ENCODE data around the gene OTOG.

OTOG gene

GRCh38 chr11:17571431-17572358 is 24.6 kb downstream of the OTOG start:
- CTCF ChIA-PET: interaction anchor here (0.6 kb wide), 1 partner anchor 30 kb away, joined by 3 read pairs; no protein-coding TSS in a partner anchor
- H3K36me3 ChIP-seq (ENCODE audit: control insufficient read depth in 2 of 2, insufficient read depth in 1 of 2, low read length in 2 of 2): no peaks in the 10 kb centered on the region
- H3K9me3 ChIP-seq (ENCODE audit: control insufficient read depth, insufficient read depth, low read depth, low read length): no peaks in the 10 kb centered on the region
- H3K27ac ChIP-seq (ENCODE audit: extremely low read depth, low read depth, low read length): no peak overlapping the region
- no peak overlapping the region for H3K4me3 ChIP-seq (ENCODE audit: low read depth, low read length)
- H3K4me1 ChIP-seq (ENCODE audit: control insufficient read depth, insufficient read depth, low read length): no peaks in the 10 kb centered on the region
- POLR2A ChIA-PET: no interaction called here
- TF ChIP-seq ZNF362 (tag by site-specific recombination; IDR thresholded peaks at IDR 0.05) (no peak), IKZF3 (tag by site-specific recombination; IDR thresholded peaks at IDR 0.05) (no peak), PATZ1 (tag by site-specific recombination; IDR thresholded peaks at IDR 0.05) (no peak), ZNF501 (tag by site-specific recombination; IDR thresholded peaks at IDR 0.05) (no peak), GLIS1 (tag by site-specific recombination; IDR thresholded peaks at IDR 0.05) (no peak), ZNF600 (tag by site-specific recombination; IDR thresholded peaks at IDR 0.05) (no peak), ZNF335 (tag by site-specific recombination; conservative IDR thresholded peaks at IDR 0.05) (no peak), ZBTB17 (tag by site-specific recombination; IDR thresholded peaks at IDR 0.05) (no peak), ZNF558 (tag by site-specific recombination; IDR thresholded peaks at IDR 0.05) (no peak)

- ChIA-PET CTCF (no interaction called here), POLR2A (no interaction called here)
- TF ChIP-seq ZNF341 (tag by site-specific recombination; IDR thresholded peaks at IDR 0.05; ENCODE audit: low read depth): no peak
- TF ChIP-seq ZNF175 (tag by site-specific recombination; IDR thresholded peaks at IDR 0.05): no peak
- no peak for TF ChIP-seq ZNF777 (tag by site-specific recombination; IDR thresholded peaks at IDR 0.05; ENCODE audit: borderline replicate concordance)
- no peak for TF ChIP-seq HOXA7 (CRISPR knock-in tag; IDR thresholded peaks at IDR 0.05; ENCODE audit: borderline replicate concordance)
- no peak for TF ChIP-seq MYNN (tag by site-specific recombination; IDR thresholded peaks at IDR 0.05; ENCODE audit: borderline replicate concordance)
- no peak for TF ChIP-seq ZNF48 (tag by site-specific recombination; IDR thresholded peaks at IDR 0.05)
- TF ChIP-seq ZNF830 (tag by site-specific recombination; IDR thresholded peaks at IDR 0.05; ENCODE audit: low read depth): no peak
- no peak for TF ChIP-seq TCF7L2 (IDR thresholded peaks at IDR 0.05; ENCODE audit: borderline replicate concordance, low read depth, low read length)
- TF ChIP-seq ZNF211 (tag by site-specific recombination; IDR thresholded peaks at IDR 0.05; ENCODE audit: low read depth): no peak
- TF ChIP-seq ZNF501 (tag by site-specific recombination; IDR thresholded peaks at IDR 0.05): no peak
- TF ChIP-seq ZSCAN30 (tag by site-specific recombination; IDR thresholded peaks at IDR 0.05): no peak
- no peak for TF ChIP-seq ZBTB20 (tag by site-specific recombination; IDR thresholded peaks at IDR 0.05)
- TF ChIP-seq, protein P1, sequence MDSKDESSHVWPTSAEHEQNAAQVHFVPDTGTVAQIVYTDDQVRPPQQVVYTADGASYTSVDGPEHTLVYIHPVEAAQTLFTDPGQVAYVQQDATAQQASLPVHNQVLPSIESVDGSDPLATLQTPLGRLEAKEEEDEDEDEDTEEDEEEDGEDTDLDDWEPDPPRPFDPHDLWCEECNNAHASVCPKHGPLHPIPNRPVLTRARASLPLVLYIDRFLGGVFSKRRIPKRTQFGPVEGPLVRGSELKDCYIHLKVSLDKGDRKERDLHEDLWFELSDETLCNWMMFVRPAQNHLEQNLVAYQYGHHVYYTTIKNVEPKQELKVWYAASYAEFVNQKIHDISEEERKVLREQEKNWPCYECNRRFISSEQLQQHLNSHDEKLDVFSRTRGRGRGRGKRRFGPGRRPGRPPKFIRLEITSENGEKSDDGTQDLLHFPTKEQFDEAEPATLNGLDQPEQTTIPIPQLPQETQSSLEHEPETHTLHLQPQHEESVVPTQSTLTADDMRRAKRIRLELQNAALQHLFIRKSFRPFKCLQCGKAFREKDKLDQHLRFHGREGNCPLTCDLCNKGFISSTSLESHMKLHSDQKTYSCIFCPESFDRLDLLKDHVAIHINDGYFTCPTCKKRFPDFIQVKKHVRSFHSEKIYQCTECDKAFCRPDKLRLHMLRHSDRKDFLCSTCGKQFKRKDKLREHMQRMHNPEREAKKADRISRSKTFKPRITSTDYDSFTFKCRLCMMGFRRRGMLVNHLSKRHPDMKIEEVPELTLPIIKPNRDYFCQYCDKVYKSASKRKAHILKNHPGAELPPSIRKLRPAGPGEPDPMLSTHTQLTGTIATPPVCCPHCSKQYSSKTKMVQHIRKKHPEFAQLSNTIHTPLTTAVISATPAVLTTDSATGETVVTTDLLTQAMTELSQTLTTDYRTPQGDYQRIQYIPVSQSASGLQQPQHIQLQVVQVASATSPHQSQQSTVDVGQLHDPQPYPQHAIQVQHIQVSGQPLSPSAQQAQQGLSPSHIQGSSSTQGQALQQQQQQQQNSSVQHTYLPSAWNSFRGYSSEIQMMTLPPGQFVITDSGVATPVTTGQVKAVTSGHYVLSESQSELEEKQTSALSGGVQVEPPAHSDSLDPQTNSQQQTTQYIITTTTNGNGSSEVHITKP (tag by site-specific recombination; IDR thresholded peaks at IDR 0.05): no peak
- TF ChIP-seq ZBTB7A (tag by site-specific recombination; IDR thresholded peaks at IDR 0.05; ENCODE audit: low read depth): no peak
- TF ChIP-seq ZXDB (tag by site-specific recombination; IDR thresholded peaks at IDR 0.05): no peak
- no peaks in the 10 kb centered on the region for H3K36me3 ChIP-seq (ENCODE audit: control insufficient read depth in 2 of 2, insufficient read depth in 1 of 2, low read length in 2 of 2)
- H3K4me3 ChIP-seq (ENCODE audit: low read depth, low read length): no peak overlapping the region
- no peaks in the 10 kb centered on the region for H3K4me1 ChIP-seq (ENCODE audit: control insufficient read depth, insufficient read depth, low read length)
- H3K27ac ChIP-seq (ENCODE audit: extremely low read depth, low read depth, low read length): no peak overlapping the region
- H3K9me3 ChIP-seq (ENCODE audit: control insufficient read depth, insufficient read depth, low read depth, low read length): no peaks in the 10 kb centered on the region
These were observed 25.3 kb downstream of the OTOG start for GRCh38 chr11:17572359-17572690.

All from HEK293 (cell line).